K562 (cell line): Measurements from ENCODE around the gene KLB. TPM values are rescaled to one million over a fixed set of nuclear protein-coding genes. Genes with fewer than 3 reads are reported as not detected.

Experiments used
- ASH1L ChIP-seq: fragments of 450-650 bp; IDR thresholded peaks from 2 replicates; pipeline ENCODE4 v1.6.1; 2018; ENCODE audit warnings: borderline replicate concordance, mild to moderate bottlenecking, low read depth; ENCODE audit not compliant: partially characterized antibody
- E2F3 ChIP-seq: fragments of 250-450 bp; sonication (Bioruptor Pico); IDR thresholded peaks from 2 replicates; pipeline ENCODE4 v1.4.0; 2020; ENCODE audit warnings: mild to moderate bottlenecking
- ETV1 ChIP-seq: fragments of 450-650 bp; conservative IDR thresholded peaks from 2 replicates; pipeline ENCODE4 v1.6.1; 2016; ENCODE audit warnings: missing genetic modification characterization, control low read depth, low read depth, missing compliant biosample characterization
- ETV5 ChIP-seq: sonication (generic); formaldehyde crosslinking; IDR thresholded peaks from 2 replicates; pipeline ENCODE4 v1.4.0; 2020; ENCODE audit warnings: low read depth, mild to moderate bottlenecking, missing genetic modification reagents
- L3MBTL2 ChIP-seq: fragments of 450-650 bp; IDR thresholded peaks from 2 replicates; pipeline ENCODE4 v1.6.1; 2016; ENCODE audit warnings: mild to moderate bottlenecking, moderate library complexity
- NFE2L1 ChIP-seq: fragments of 450-650 bp; IDR thresholded peaks from 2 replicates; pipeline ENCODE4 v1.6.1; 2016; ENCODE audit warnings: missing genetic modification characterization, low read depth, mild to moderate bottlenecking, missing compliant biosample characterization, moderate library complexity, borderline replicate concordance
- NR3C1 ChIP-seq: sonication (generic); formaldehyde crosslinking; IDR thresholded peaks from 2 replicates; pipeline ENCODE4 v1.8.1; 2022; ENCODE audit warnings: missing genetic modification reagents
- POLR2AphosphoS2 ChIP-seq: IDR thresholded peaks from 2 replicates; pipeline ENCODE4 v1.6.1; 2012; ENCODE audit warnings: low read length, improper control_type of control experiment
- POLR2H ChIP-seq: IDR thresholded peaks from 2 replicates; pipeline ENCODE4 v1.6.1; 2016; ENCODE audit warnings: missing genetic modification characterization, low read depth, mild to moderate bottlenecking, control low read depth, missing compliant biosample characterization, moderate library complexity
- SIX5 ChIP-seq, 2 experiments: IDR thresholded peaks; 2 replicates each; pipeline ENCODE4 v1.6.1; 2011; ENCODE audit warnings: low read length in 2 of 2, borderline replicate concordance in 1 of 2, low read depth in 1 of 2, mild to moderate bottlenecking in 1 of 2, moderate library complexity in 1 of 2; ENCODE audit not compliant: insufficient read depth in 1 of 2
- STAT5A ChIP-seq: IDR thresholded peaks from 2 replicates; pipeline ENCODE4 v1.6.1; 2012; ENCODE audit warnings: low read length, inconsistent platforms, borderline replicate concordance
- TCF15 ChIP-seq: fragments of 250-450 bp; sonication (Bioruptor Pico); IDR thresholded peaks from 2 replicates; pipeline ENCODE4 v1.8.0; 2022; ENCODE audit warnings: moderate library complexity, mild to moderate bottlenecking, inconsistent platforms
- TCFL5 ChIP-seq: fragments of 250-450 bp; sonication (Bioruptor Pico); conservative IDR thresholded peaks from 2 replicates; pipeline ENCODE4 v1.6.1; 2021; ENCODE audit warnings: mild to moderate bottlenecking, moderate library complexity, matching md5 sums
- TOE1 ChIP-seq, 2 experiments: fragments of 450-650 bp in 1 of 2; sonication (generic) in 1 of 2; formaldehyde crosslinking in 1 of 2; IDR thresholded peaks; 2 replicates each; pipeline versions ENCODE4 v1.7.1 to v1.8.0; 2016 to 2022; ENCODE audit warnings: borderline replicate concordance in 2 of 2, mild to moderate bottlenecking in 2 of 2, antibody characterized with exemption in 1 of 2, inconsistent platforms in 1 of 2, low read depth in 1 of 2, missing genetic modification reagents in 1 of 2, moderate library complexity in 1 of 2
- XRCC4 ChIP-seq: IDR thresholded peaks from one replicate; pipeline ENCODE4 v1.6.1; 2011; ENCODE audit not compliant: insufficient read depth, insufficient read length; ENCODE audit errors: extremely low read depth
- ZBTB1 ChIP-seq: sonication (generic); formaldehyde crosslinking; IDR thresholded peaks from 2 replicates; pipeline ENCODE4 v1.8.1; 2023; ENCODE audit warnings: missing genetic modification reagents, low read depth, mild to moderate bottlenecking, borderline replicate concordance
- ZBTB2 ChIP-seq: fragments of 450-650 bp; IDR thresholded peaks from 2 replicates; pipeline ENCODE4 v1.6.1; 2016; ENCODE audit warnings: antibody characterized with exemption
- ZBTB43 ChIP-seq: sonication (generic); formaldehyde crosslinking; IDR thresholded peaks from 2 replicates; pipeline ENCODE4 v1.8.0; 2023; ENCODE audit warnings: mild to moderate bottlenecking, missing genetic modification reagents
- ZFP1 ChIP-seq: fragments of 450-650 bp; formaldehyde crosslinking; IDR thresholded peaks from 2 replicates; pipeline ENCODE4 v1.4.0; 2020; ENCODE audit warnings: mild to moderate bottlenecking, mixed read lengths
- ZNF274 ChIP-seq: IDR thresholded peaks from 2 replicates; pipeline ENCODE4 v1.6.1; 2011; ENCODE audit warnings: low read depth, mild to moderate bottlenecking, low read length, moderate library complexity, borderline replicate concordance
- ZNF449 ChIP-seq: fragments of 250-450 bp; sonication (Bioruptor Pico); IDR thresholded peaks from 2 replicates; pipeline ENCODE4 v1.8.0; 2022; ENCODE audit warnings: moderate library complexity, mild to moderate bottlenecking, inconsistent platforms
- polyA plus RNA-seq, 8 experiments: library from polyadenylated mRNA; depleted of rRNA in 4 of 8; stranded (reverse) in 5 of 8; unstranded in 3 of 8; fragments of >200 nt; fragmentation: Nextera tagmentation in 2 of 8; fragmentation: Illumina TruSeq in 1 of 8; extraction: Ambion mirVana in 2 of 8; extraction: Trizol in 1 of 8; gene quantifications; 2 replicates each; pipeline versions ENCODE4 v1.2.1 to v1.2.3, GENCODE V29; 2011 to 2014; ENCODE audit warnings: inconsistent platforms in 1 of 8, missing spikeins in 1 of 8
- total RNA-seq, 7 experiments: library from RNA; depleted of rRNA in 6 of 7; stranded (reverse); fragments of >200 nt in 6 of 7; fragmentation: Illumina TruSeq in 2 of 7; extraction: Trizol in 2 of 7; gene quantifications; 2 replicates each; pipeline versions ENCODE4 v1.2.1 to v1.2.3, GENCODE V29; 2011 to 2021; ENCODE audit warnings: low replicate concordance in 1 of 7

Gene KLB
- total and polyA plus RNA-seq, 9 of the 15 experiments (the other 6 are each of a cell fraction or from before 2014, with no cell fraction given), result 0.04 to 0.13 TPM; not detected in 7

GRCh38 chr4:39365830-39366771 is 40.6 kb upstream of the KLB start, which contains the start of gene RFC1 (continued):
- TF ChIP-seq ETV5 (peak; percentile 87), ETV1 (tag) (peak; percentile 69), TOE1 (IDR thresholded peaks at IDR 0.05; ENCODE audit: borderline replicate concordance) (0 out of 2 replicates have a peak, but pooled peaks have one; percentile 66), TOE1 (CRISPR knock-in tag; IDR thresholded peaks at IDR 0.05; ENCODE audit: borderline replicate concordance, low read depth) (0 out of 2 replicates have a peak, but pooled peaks have one; percentile 82), XRCC4 (no peak), TCF15 (CRISPR knock-in tag) (no peak), NFE2L1 (tag) (no peak), ZNF449 (0 out of 2 replicates have a peak, but pooled peaks have one; percentile 13), ZNF274 (no peak), ZBTB2 (peak; percentile 45; the same call in 1 of the 2 replicates), SIX5 (IDR thresholded peaks at IDR 0.05; ENCODE audit: borderline replicate concordance in 1 of 2, insufficient read depth in 1 of 2, low read depth in 1 of 2, low read length in 2 of 2) (no peak), ZFP1 (CRISPR knock-in tag) (no peak), ASH1L (peak; percentile 70), NR3C1 (CRISPR knock-in tag) (peak; percentile 85), ZBTB43 (CRISPR knock-in tag) (peak; percentile 86; the same call in 1 of the 2 replicates), POLR2H (tag) (peak; percentile 70), STAT5A (no peak), ZBTB1 (CRISPR knock-in tag) (peak; percentile 82; the same call in 1 of the 2 replicates), E2F3 (CRISPR knock-in tag) (peak; percentile 98), POLR2AphosphoS2 (no peak; the same call in 1 of the 2 replicates), TCFL5 (CRISPR knock-in tag) (no peak), L3MBTL2 (peak; percentile 100)
